GM12891 (cell line): ENCODE data around the gene ARMCX4.

Experiments
- POLR2A ChIP-seq: IDR thresholded peaks from 2 replicates; pipeline ENCODE4 v1.6.1; 2011; ENCODE audit warnings: low read depth, low read length, control low read depth
- POLR2AphosphoS5 ChIP-seq: IDR thresholded peaks from 2 replicates; pipeline ENCODE4 v1.6.1; 2011; ENCODE audit warnings: low read depth, low read length, control low read depth
- TAF1 ChIP-seq: IDR thresholded peaks from 2 replicates; pipeline ENCODE4 v1.6.1; 2011; ENCODE audit warnings: low read depth, low read length, control low read depth

GRCh38 chrX:101450085-101450484, 35.2 kb upstream of the ARMCX4 start:
- TF ChIP-seq POLR2AphosphoS5 (no peak), POLR2A (no peak), TAF1 (no peak)
